NCI-H1092 treated with DMSO at 0.1 percent for 48 hours (cell line): ENCODE measurements around the gene BANP.
"Not testable (repeated sequence)": the region's sequence is repeated elsewhere in the genome, so short reads cannot be mapped to it uniquely, and the experiment has no call there.

Experiments
- DNase-seq: peaks from one replicate; lab custom pipeline; 2025; lab: John Stamatoyannopoulos, UW

The BANP gene

GRCh38 chr16:87926246-87927194, 24.7 kb upstream of the BANP start:
- DNase-seq = peak; percentile 45

- DNase-seq = no peak
These were observed 24.1 kb upstream of the BANP start for GRCh38 chr16:87927195-87927562.

- no peak for DNase-seq
These were observed 21.2 kb upstream of the BANP start for GRCh38 chr16:87929986-87930385.

DNA sequence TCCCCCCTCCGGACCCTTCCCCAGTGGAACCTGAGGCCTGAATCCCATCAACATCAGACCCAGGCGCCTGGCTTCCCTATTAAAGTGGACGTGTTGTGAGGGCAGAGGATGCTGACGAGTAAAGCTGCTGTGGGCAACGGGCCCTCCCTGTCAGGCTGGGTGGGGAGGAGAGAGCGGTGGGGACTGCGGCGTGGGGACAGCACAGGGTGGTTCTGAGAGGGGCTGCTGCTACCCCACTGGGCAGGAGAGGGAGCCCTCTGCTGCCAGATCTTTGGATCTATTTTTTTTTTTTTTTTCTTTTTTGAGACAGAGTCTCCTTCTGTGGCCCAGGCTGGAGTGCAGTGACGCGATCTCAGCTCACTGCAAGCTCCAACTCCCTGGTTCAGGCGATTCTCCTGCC, 20.8 kb upstream of the BANP start:
- DNase-seq = peak; percentile 49

- DNase-seq = no peak
These were observed 19.7 kb upstream of the BANP start for GRCh38 chr16:87931504-87931903.

DNA sequence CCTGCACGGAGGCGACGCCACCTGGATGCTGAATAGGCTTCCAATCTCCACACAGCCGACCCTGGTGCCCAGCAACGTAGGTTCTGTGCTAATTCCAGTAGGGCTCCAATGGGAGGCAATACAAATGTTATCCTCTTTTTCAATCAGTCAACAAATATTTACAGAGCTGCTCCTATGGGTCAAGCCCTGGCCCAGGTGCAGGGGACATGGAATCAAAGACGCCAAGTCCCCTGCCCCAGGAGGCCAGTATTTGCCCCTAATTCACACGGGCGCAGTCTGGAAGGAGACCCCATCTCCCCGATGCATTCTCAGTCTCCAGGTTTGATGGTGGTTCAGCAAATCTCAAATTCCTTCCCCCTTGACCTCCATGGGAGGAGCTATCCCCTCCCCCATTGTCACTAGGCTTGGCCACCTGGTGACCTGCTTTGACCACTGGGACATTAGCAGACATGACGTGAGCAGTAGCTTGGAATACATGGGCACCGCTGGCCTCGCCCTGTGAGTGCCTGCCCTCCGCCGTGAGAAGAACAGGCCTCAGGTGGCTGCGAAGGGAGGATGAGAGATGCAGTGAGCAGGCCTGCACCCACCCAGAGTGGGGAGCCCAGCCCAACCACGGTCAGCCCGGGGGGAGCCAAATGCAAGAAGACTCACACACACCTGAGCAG, 18.6 kb upstream of the BANP start:
- not testable (repeated sequence) for DNase-seq

DNA sequence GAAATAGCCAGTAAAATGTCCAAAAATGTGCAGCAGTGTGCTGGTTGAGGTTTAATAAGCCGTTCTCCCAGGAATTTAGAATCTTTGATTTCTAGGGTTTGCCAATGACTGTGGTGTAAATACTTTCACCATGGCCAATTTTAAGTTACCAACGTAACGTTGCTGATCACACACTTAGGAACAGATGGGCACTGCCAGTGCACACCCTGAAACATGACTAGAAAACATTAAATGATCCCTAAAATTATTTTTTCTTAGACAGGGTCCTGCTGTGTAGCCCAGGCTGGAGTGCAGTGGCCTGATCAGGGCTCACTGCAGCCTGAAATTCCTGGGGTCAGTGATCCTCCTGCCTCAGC, 18.1 kb upstream of the BANP start:
- DNase-seq = no peak

- not testable (repeated sequence) for DNase-seq
These were observed 16.3 kb upstream of the BANP start for GRCh38 chr16:87934752-87935425.

- DNase-seq = not testable (repeated sequence)
These were observed 15.2 kb upstream of the BANP start for GRCh38 chr16:87936016-87936374.

- DNase-seq = no peak
These were observed 14.6 kb upstream of the BANP start, which contains the start of gene CA5A for GRCh38 chr16:87936375-87937230. Gene CA5A, minus strand, starts transcription at chr16:87936529. Its CDS starts 79 bp downstream, at chr16:87936450.

- DNase-seq = not testable (repeated sequence)
These were observed 14.0 kb upstream of the BANP start for GRCh38 chr16:87937231-87937542.

DNA sequence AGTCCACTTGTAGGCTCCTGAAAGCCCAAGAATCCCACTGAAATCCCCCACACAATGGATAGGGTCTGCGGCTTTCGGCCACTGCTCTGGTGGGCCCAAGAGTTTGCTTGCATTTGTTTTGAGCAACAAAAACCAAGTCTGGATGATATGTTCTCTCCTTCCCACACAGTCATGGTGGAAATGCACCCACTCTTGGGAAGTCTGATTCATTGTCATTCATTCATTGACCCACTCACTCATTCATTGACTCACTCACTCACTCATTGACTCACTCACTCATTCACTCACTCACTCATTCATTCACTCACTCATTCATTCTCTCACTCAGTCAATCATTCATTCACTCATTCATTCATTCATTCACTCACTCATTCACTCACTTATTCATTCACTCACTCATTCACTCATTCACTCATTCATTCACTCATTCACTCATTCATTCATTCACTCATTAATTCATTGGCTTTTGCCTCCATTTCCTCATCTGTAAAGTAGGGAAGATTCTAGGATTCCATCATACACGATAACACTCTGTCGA, 12.8 kb upstream of the BANP start:
- no peak for DNase-seq

DNA sequence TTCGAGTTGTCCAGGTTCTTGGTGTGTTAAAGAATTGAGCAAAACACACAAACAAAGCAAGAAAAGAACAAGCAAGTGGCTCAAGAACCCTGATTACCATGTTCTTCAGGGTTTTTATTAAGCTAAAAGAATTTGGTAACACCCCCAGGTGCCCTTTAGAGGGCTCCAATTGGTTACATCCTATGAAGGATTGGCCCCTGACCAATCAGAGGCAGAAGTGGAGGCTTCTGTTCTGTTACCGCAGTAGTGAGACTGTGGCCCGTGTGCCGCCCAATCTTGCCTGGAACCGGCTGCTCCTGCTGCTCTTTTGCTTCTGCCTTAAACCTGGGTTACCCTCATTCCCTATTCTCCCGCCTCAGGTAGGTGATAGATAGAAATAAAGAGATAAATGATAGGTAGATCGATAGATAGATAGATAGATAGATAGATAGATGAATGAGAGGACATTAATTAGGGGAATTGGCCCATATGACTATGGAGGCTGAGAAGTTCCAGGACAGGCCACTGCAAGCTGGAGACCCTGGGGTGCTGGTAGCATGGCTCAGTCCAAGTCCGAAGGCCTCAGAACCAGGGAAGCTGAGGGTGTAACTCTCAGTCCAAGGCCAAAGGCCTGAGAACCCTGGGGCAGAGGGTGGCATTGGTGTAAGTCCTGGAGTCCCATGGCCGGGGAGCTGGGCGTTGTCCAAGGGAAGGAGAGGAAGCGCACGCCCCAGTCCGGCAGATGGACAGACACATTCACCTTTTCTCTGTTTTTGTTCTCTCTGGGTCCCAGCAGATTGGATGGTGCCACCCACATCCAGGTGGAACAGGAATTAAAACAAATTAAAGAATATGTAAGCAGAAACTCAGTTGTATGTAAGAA, 11.4 kb upstream of the BANP start:
- no peak for DNase-seq

DNA sequence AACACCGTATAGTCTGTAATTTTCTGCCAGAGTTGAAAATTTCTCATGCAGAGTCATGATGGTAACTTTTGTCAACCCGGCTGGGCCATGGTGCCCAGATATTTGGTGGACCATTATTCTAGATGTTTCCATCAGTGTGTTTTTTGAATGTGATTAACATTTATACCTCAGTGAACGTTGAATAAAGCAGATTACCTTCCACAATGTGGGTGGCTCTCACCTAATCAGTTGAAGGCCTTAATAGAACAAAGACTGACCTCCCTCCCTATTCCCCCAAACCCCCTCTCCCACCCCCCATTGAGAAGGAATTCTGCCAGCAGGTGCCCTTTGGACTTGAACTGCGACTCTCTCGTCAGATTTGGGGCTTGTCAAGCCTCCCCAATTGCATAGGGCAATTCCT, 8.6 kb upstream of the BANP start:
- no peak for DNase-seq

GRCh38 chr16:87945351-87946042, 5.7 kb upstream of the BANP start:
- peak; percentile 90 for DNase-seq

DNA sequence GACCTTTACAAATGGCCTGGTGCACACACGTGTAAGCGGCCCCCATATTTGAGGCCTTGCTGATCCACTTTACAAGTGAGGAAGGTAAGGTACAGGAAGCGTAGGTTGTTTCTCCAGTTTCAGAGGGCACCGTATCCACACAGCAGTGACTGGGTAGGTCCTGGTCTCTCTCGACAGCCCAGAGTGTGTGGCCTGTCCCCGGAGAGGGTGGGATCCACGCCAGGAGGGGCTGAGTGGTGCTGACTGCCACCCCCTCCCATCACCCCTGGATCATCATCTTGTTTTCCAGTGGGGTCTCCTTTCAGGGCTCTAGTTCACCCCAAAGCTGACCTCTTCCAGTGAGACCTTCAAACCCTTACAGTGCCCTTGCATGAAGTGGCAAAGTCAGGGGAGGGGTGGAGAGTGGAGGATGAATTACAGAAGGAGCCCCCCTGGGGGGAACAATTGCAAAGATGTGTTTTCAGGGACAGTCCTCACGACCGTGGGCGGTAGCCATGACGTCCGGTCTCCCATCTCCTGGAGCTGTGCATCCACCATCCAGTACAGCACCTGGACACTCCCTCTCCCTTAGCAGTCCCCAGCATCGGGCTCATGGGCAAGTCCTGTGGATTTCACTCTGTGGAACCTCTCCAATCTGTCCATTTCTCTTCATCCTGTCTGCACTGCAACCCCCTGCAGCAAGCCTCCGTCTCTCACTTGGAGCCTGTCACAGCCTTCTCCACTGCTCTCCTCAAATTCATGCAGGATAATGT, 4.5 kb upstream of the BANP start:
- DNase-seq = no peak

DNA sequence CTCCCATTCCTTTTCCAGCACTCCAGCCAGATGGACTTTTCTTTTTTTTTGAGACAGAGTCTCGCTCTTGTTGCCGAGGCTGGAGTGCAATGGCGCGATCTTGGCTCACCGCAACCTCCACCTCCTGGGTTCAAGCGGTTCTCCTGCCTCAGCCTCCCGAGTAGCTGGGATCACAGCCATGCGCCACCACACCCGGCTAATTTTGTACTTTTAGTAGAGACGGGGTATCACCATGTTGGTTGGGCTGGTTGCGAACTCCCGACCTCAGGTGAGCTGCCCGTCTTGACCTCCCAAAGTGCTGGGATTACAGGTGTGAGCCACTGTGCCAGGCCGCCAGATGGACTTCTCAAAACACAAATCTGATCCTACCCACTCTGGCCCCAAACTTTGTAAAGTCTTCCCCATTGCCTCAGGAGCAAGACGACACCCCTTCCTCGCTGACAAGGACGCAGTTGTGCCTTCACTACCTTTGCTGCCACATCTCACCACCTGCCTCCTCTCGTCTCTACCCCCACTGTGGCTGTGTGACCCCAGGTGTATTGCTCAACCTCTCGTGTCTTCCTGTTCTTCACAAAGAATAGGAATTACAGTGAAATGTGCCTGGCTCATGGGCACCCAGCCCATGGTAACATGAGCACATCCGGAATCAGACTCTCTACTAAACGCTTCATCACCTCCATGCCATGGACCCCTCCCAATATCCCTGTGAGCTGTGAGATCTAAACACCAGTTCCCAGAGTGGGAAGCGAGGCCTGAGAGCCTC, 3.7 kb upstream of the BANP start:
- no peak for DNase-seq

GRCh38 chr16:87948119-87948545, 3.1 kb upstream of the BANP start:
- DNase-seq = no peak

DNA sequence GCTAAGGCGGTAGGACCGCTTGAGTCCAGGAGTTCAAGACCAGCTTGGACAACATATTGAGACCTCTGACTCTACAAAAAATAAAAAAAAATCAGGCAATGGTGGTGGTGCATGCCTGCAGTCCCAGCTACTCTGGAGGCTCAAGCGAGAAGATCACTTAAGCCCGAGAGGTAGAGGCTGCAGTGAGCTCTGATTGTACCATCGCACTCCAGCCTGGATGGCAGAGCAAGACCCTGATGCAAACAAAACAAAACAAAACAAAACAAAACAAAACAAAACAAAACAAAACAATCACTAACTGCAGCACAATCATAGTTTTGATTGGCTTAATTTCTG, 2.5 kb upstream of the BANP start:
- no peak for DNase-seq
